H54 (cell line): Measurements from ENCODE around the gene RNF17.

Source experiments
- DNase-seq: peaks from one replicate; pipeline ENCODE4 v3.0.0; 2011; ENCODE audit warnings: low spot score, mixed read lengths; ENCODE audit not compliant: insufficient read length
- FAIRE-seq: peaks from 3 replicates; lab custom pipeline; 2011; peaks lifted over from hg19 to GRCh38; lab: Jason Lieb, UNC
- POLR2A ChIP-seq: IDR thresholded peaks from 2 replicates; pipeline ENCODE4 v1.6.1; 2011; ENCODE audit warnings: low read depth, mild to moderate bottlenecking, low read length

The RNF17 gene

DNA sequence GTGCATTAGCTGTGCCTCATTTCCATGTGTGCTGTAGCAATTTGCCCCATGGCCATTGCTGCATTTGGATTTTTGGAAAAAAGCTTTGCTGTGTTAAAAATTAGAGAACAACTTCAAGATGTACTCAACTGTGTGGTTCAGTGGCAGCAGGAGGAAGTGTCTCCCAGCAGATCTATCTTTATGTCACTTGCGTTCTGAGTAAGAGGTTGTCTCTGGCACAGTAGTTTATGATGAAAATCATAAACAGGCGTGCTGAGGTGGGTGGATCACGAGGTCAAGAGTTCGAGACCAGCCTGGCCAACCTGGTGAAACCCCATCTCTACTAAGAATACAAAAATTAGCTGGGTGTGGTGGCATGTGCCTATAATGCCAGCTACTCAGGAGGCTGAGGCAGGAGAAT lies 29.0 kb upstream of the RNF17 start:
- DNase-seq (no peak), FAIRE-seq (no peak)
- TF ChIP-seq POLR2A: no peak

DNA sequence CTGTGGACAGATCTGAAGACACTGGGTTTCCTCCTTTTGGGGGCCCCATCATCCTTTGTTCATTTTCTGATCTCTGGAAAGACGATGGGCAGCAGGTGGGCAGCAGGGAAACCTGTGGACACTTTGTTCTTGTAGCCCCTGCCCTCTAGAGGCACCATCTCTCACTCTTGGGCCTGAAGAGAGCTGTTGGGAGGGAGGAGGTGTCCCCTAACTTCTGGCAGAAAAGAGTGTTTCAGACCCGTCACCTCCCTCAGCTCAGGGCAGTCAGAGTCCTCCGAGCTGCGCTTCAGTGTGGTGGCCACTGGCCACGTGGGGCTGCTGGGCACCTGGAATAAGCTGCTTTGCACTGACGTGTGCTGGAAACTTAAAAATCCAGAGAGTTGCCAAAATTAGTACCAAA lies 26.9 kb upstream of the RNF17 start:
- DNase-seq: no peak
- TF ChIP-seq POLR2A: no peak
- no peak for FAIRE-seq

GRCh38 chr13:24738366-24738847 lies 25.6 kb upstream of the RNF17 start:
- FAIRE-seq (no peak), DNase-seq (no peak)
- TF ChIP-seq POLR2A: no peak

- TF ChIP-seq POLR2A: no peak
- DNase-seq: no peak
- no peak for FAIRE-seq
Measured at GRCh38 chr13:24740014-24740890, 23.7 kb upstream of the RNF17 start.

DNA sequence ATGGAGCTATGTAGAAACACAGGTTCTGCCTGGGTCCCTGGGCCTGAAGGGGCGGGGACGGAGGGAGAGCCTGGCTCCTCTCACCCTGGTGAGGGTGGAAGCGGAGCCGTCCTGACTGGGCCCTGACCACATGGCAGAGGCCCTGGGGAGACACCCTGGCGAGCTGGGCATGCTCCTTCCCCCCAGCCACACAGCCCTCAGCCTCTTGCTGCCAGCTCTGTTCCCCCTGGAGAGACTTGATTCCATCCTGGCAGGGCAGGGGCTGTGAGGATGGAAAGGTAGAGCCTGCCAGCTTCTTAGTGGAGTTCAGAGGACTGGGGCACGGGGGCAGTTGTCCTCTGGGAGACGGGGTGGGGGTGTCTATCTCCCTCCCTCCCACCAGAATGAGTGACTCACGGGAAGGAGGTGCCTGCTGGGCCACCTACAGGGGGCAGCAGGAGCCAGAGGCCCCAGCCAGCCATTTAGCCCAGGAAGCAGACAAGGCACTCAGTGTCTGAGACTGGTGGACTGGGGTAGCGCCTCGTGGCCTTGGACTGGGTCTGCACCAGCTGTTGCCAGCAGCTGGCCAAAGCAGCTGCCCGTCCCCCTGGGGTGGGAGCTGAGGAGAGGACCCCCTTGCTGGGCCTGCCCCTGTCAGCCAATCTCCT lies 22.8 kb upstream of the RNF17 start:
- FAIRE-seq: no peak
- TF ChIP-seq POLR2A: no peak
- DNase-seq: peak; percentile 21

- DNase-seq (no peak), FAIRE-seq (no peak)
- TF ChIP-seq POLR2A: no peak
Measured at GRCh38 chr13:24741791-24742190, 22.2 kb upstream of the RNF17 start.

- TF ChIP-seq POLR2A: no peak
- FAIRE-seq (no peak), DNase-seq (no peak)
Measured at GRCh38 chr13:24742294-24742693, 21.7 kb upstream of the RNF17 start.

DNA sequence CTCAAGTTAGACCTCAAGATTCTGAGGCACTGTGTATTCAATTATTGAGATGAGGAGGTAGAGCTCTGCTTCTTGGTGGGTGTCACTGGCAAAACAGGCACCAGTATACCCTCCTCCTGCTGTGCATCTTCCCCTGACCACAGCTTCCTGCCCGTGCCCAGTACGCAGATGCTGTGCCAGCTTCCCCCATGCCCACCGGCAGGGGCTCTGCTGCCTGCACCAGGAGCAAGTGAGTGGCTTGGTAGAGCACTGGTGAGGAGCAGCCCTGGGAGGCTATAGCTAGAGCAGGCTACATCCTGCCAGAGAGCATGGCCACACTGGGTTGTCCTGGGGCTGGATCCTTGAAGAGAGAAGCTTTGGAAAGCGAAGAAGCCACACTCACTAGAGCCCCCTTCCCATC lies 21.0 kb upstream of the RNF17 start:
- FAIRE-seq (no peak), DNase-seq (no peak)
- TF ChIP-seq POLR2A: no peak

DNA sequence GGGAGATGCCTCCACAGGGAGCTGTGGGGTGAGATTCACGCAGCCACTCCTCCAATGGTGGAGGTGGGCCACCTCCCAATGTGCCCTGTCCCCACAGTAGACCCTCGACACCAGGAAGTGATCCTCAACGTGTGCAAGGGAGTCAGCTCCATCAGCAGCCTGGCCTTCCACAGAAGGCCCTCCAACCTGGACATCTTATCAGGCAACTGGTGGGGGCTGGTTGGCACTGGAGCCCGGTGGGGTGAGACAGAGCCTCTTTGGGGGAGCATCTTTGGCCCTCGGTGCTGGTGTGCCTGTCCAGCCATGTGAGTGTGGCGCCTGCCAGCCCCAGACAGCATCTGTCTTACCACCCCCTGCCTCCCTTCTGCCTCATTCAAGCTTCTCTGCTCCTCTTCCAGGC lies 19.7 kb upstream of the RNF17 start:
- DNase-seq: no peak
- no peak for FAIRE-seq
- TF ChIP-seq POLR2A: no peak

DNA sequence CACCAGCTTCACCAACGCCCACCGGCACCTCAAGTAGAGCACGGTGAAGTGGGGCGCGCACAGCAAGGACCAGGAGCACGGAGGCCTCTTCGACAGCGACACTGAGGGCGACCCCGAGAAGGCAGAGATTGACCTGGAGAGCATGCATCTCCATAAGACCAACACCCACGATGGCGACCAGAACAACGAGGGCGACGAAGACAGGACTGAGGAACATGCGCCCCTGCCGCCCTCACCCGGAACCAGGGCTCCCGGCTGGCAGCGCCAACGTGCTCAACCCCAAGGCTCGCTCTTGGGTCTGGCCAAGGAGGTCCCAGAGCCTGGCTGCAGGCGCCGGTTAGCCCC lies 18.5 kb upstream of the RNF17 start:
- no peak for DNase-seq
- no peak for TF ChIP-seq POLR2A
- FAIRE-seq: no peak

- TF ChIP-seq POLR2A: no peak
- DNase-seq: no peak
- FAIRE-seq: no peak
Measured at GRCh38 chr13:24745861-24746617, 17.9 kb upstream of the RNF17 start.

- DNase-seq: no peak
- TF ChIP-seq POLR2A: no peak
- no peak for FAIRE-seq
Measured at GRCh38 chr13:24746618-24747247, 17.2 kb upstream of the RNF17 start.

DNA sequence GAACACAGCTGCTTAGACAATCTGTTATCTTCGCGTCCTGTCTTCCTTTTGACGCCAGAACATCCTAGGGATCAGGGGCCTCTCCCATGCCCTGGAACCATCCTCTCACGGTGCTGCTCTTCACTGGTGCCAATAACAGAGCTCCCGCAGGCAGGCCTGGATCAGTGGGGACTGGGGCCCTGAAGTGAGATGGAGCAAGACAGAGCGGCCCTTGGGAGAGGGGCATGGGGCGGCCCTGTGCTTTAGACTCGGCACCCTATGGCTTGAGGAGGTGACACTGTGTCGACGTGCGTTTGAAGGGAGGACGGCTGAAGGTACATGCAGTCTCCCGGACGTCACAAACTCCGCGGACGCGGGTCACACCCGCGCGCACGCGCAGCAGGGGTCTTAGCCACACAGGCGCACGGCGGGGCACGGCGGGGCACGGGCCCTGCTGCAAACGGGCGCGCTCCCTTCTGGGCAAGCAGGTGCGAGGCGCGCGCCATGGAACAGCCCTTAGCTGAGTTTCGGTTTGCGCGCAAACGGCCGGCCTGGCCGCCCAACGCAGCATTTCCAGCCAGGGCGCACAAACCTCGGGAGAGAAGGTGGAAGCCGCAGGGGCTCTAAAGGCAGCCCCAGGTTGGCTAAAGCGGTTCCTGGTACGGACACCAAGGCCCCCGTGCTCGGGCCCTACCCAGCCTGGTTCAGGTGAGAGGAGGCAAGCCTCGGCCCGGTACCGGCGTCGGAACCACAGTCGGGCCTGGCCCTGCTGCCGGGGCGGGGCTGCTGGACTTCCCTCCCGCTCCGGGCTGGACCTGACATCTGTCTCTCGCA lies 16.5 kb upstream of the RNF17 start:
- no peak for TF ChIP-seq POLR2A
- DNase-seq: no peak
- no peak for FAIRE-seq
